ENCODE measurements around the gene HRH1.

GRCh38 chr3:11188231-11188630 lies 33.9 kb downstream of the HRH1 start:
- TF ChIP-seq POLR2A (IDR thresholded peaks at IDR 0.05; ENCODE audit: low read length) (no peak), GATA1 (IDR thresholded peaks at IDR 0.05; ENCODE audit: low read depth, low read length) (no peak)

Data from erythroblast (primary cell).